D341Med (cell line): ENCODE measurements around the gene MLXIP.
A peak's percentile ranks its signal among the peaks of the same experiment; 100 is the strongest.

ENCODE experiments used
- DNase-seq: peaks from one replicate; pipeline ENCODE4 v3.0.0; 2012; ENCODE audit warnings: low spot score

Gene MLXIP

GRCh38 chr12:122187466-122187865 lies 108.9 kb downstream of the MLXIP start:
- DNase-seq = no peak

DNA sequence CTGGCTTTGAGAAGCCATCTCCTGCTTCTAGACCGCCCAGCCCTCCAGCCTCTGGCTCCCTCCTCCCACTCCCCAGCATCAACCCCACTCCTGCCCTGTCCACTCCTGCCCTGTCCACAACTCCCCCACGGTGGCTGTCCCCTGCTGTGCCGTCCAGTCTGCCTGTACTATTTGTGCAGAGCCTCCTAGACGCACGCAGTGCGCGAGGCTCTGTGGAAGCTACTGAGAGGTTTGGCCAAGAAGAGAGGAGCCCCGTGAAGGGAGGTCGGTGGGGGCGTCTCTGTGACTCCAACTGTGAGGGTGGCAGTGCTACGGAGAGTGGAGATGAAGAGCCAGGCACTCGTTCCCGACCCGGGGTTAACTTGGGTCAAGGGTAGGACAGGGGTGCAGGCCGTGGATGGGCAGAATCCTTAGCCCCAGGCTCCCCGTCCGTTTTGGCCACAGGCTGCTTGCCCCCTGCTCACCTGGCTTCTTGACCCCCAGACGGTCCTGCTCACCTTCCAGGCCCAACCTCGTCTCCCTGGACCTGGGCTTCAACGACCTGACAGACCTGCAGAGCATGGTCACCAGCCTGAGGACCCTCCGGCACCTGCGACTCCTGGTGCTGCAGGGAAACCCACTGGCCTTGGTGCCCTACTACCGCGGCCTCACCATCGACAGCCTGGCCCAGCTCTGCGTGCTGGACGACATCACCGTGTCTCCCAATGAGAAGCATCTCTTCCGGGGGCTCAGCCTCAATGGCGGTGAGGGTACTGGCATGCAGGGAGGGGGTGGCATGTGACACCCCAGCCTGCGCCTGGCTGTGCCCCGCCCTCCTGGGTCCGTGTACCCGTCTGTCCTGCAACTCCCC lies 111.3 kb downstream of the MLXIP start:
- peak; percentile 25 for DNase-seq

- peak; percentile 84 for DNase-seq
Observed at GRCh38 chr12:122190842-122191668, 112.5 kb downstream of the MLXIP start.

DNA sequence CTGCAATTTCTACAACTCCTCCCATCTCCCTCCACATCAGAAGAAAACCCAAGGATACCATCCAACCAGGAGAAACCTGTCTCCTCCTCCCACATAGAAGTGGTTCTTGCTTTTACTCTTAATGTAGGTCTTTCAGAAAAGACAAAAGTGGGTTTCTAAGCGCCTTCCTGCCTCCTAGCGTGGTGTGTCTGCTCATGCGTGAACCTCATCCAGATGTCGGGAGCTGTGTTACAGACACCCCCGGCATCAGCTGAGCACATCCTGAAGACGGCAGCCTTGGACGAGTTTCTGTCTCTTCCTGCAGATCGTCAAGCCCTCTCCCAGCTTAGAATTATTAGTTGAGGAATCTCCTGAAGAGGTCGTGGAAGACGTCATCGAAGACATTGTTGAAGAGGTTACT lies 113.9 kb downstream of the MLXIP start:
- DNase-seq = no peak

GRCh38 chr12:122194804-122195203 lies 116.2 kb downstream of the MLXIP start:
- no peak for DNase-seq

- DNase-seq = no peak
Observed at GRCh38 chr12:122195405-122195804, 116.8 kb downstream of the MLXIP start.
